Cardiac fibroblast (primary cell): ENCODE measurements around the gene TAF11L14.
"Not testable (repeated sequence)": the region's sequence is repeated elsewhere in the genome, so short reads cannot be mapped to it uniquely, and the experiment has no call there.

Experiments
- DNase-seq, 2 donors: peaks; one replicate each; pipeline versions ENCODE4 v3.0.0 to v3.0.0-alpha.2; 2010; ENCODE audit warnings: low read depth in 2 of 2
- H3K4me3 ChIP-seq, 2 donors: replicated peaks in 1 of 2; 1 replicate in 1 of 2; 2 replicates in 1 of 2; pipeline ENCODE4 v1.5.1; 2011; ENCODE audit warnings: low read depth in 2 of 2, low read length in 2 of 2, mild to moderate bottlenecking in 2 of 2, moderate library complexity in 1 of 2
- CTCF ChIP-seq: IDR thresholded peaks from one replicate; pipeline ENCODE4 v1.5.1; 2011; ENCODE audit warnings: low read depth, mild to moderate bottlenecking, low read length, inconsistent platforms

TAF11L14 gene

GRCh38 chr5:17634160-17634559 lies at the start of gene TAF11L14:
TSS of gene TAF11L14 (plus strand) at chr5:17634460.
- no peak for DNase-seq
- no peak for TF ChIP-seq CTCF
- H3K4me3 ChIP-seq, result no peak within 1 kb of the TSS

- DNase-seq, H3K4me3 ChIP-seq: not testable (repeated sequence)
Measured at GRCh38 chr5:17585658-17586057, 48.6 kb upstream of the TAF11L14 start, which contains the start of gene TAF11L7. TSS of gene TAF11L7 (minus strand) at chr5:17585758.

- not testable (repeated sequence) for DNase-seq, H3K4me3 ChIP-seq
Measured at GRCh38 chr5:17590860-17591259, 43.4 kb upstream of the TAF11L14 start, which contains the start of gene TAF11L8. TSS of gene TAF11L8 (minus strand) at chr5:17590960.

- not testable (repeated sequence) for H3K4me3 ChIP-seq, DNase-seq
Measured at GRCh38 chr5:17594255-17594654, 40.0 kb upstream of the TAF11L14 start, which contains the start of gene TAF11L9. TSS of gene TAF11L9 (minus strand) at chr5:17594394.

- DNase-seq, H3K4me3 ChIP-seq: not testable (repeated sequence)
Measured at GRCh38 chr5:17597728-17598127, 36.5 kb upstream of the TAF11L14 start, which contains the start of gene TAF11L10. TSS of gene TAF11L10 (minus strand) at chr5:17597828.

- H3K4me3 ChIP-seq, DNase-seq: not testable (repeated sequence)
Measured at GRCh38 chr5:17603880-17604279, 30.4 kb upstream of the TAF11L14 start, which contains the start of gene TAF11L11. TSS of gene TAF11L11 (plus strand) at chr5:17604183.

GRCh38 chr5:17604951-17605350 lies 29.3 kb upstream of the TAF11L14 start:
- H3K4me3 ChIP-seq, result no peak overlapping the region
- no peak for TF ChIP-seq CTCF
- DNase-seq, result no peak

- not testable (repeated sequence) for DNase-seq, H3K4me3 ChIP-seq
Measured at GRCh38 chr5:17607461-17607860, 26.8 kb upstream of the TAF11L14 start.

GRCh38 chr5:17610092-17610491 lies 24.2 kb upstream of the TAF11L14 start, which contains the start of gene TAF11L12:
TSS of gene TAF11L12 (plus strand) at chr5:17610392.
- not testable (repeated sequence) for H3K4me3 ChIP-seq, DNase-seq

- TF ChIP-seq CTCF, result no peak
- no peak overlapping the region for H3K4me3 ChIP-seq
- DNase-seq, result no peak
Measured at GRCh38 chr5:17614872-17615605, 19.2 kb upstream of the TAF11L14 start.
